MM.1S (cell line): ENCODE data around the gene SLC66A3.

Experiments used
- DNase-seq: peaks from one replicate; pipeline ENCODE4 v3.0.0-alpha.2; 2015
- H2AFZ ChIP-seq: fragments of 300-600 bp; sonication (generic); 2 replicates; pipeline ENCODE4 v1.6.0; 2016; ENCODE audit warnings: antibody characterized with exemption, low read length
- H3F3A ChIP-seq: fragments of 300-600 bp; sonication (generic); 2 replicates; pipeline ENCODE4 v1.6.1; 2016; ENCODE audit warnings: mild to moderate bottlenecking, antibody characterized with exemption, low read length, moderate library complexity, mixed read lengths; ENCODE audit not compliant: insufficient read depth
- H3K27ac ChIP-seq: fragments of 300-600 bp; sonication (generic); 2 replicates; pipeline ENCODE4 v1.5.1; 2016; ENCODE audit warnings: mild to moderate bottlenecking, low read length
- H3K27me3 ChIP-seq: fragments of 300-600 bp; sonication (generic); replicated peaks from 2 replicates; pipeline ENCODE4 v1.6.0; 2016; ENCODE audit warnings: low read length; ENCODE audit not compliant: insufficient read depth
- H3K36me3 ChIP-seq: fragments of 300-600 bp; sonication (generic); replicated peaks from 2 replicates; pipeline ENCODE4 v1.6.1; 2016; ENCODE audit warnings: mild to moderate bottlenecking, low read length, mixed read lengths; ENCODE audit not compliant: insufficient read depth
- H3K4me1 ChIP-seq: fragments of 300-600 bp; sonication (generic); 2 replicates; pipeline ENCODE4 v1.6.1; 2016; ENCODE audit warnings: low read length, mixed read lengths
- H3K4me2 ChIP-seq: fragments of 300-600 bp; sonication (generic); 2 replicates; pipeline ENCODE4 v1.6.0; 2016; ENCODE audit warnings: low read depth, low read length
- H3K4me3 ChIP-seq: fragments of 300-600 bp; sonication (generic); 2 replicates; pipeline ENCODE4 v1.5.1; 2016; ENCODE audit warnings: low read length, mixed read lengths
- H3K79me2 ChIP-seq: fragments of 300-600 bp; sonication (generic); 2 replicates; pipeline ENCODE4 v1.6.1; 2016; ENCODE audit warnings: mixed run types, low read length, mixed read lengths
- H3K9ac ChIP-seq: fragments of 300-600 bp; sonication (generic); 2 replicates; pipeline ENCODE4 v1.6.1; 2016; ENCODE audit warnings: low read length, mixed read lengths
- H3K9me2 ChIP-seq: fragments of 300-600 bp; sonication (generic); replicated peaks from 2 replicates; pipeline ENCODE4 v1.6.1; 2016; ENCODE audit warnings: mild to moderate bottlenecking, low read length, mixed read lengths; ENCODE audit not compliant: insufficient read depth
- H3K9me3 ChIP-seq: fragments of 300-600 bp; sonication (generic); replicated peaks from 2 replicates; pipeline ENCODE4 v1.6.1; 2016; ENCODE audit warnings: mild to moderate bottlenecking, low read length, mixed read lengths; ENCODE audit not compliant: insufficient read depth
- H4K20me1 ChIP-seq: fragments of 300-600 bp; sonication (generic); 2 replicates; pipeline ENCODE4 v1.6.1; 2016; ENCODE audit warnings: mild to moderate bottlenecking, low read length, moderate library complexity, mixed read lengths; ENCODE audit not compliant: insufficient read depth
- CTCF ChIP-seq: fragments of 300-600 bp; sonication (generic); IDR thresholded peaks from 2 replicates; pipeline ENCODE4 v1.5.1; 2016; ENCODE audit warnings: antibody characterized with exemption, low read length, mixed read lengths
- EZH2 ChIP-seq: fragments of 300-600 bp; sonication (generic); optimal IDR thresholded peaks from 2 replicates; pipeline ENCODE3; 2017; ENCODE audit warnings: low read depth, mild to moderate bottlenecking, antibody characterized with exemption, low read length, mixed read lengths
- EZH2phosphoT487 ChIP-seq: fragments of 300-600 bp; sonication (generic); IDR thresholded peaks from 2 replicates; pipeline ENCODE4 v1.6.1; 2018; ENCODE audit warnings: antibody characterized with exemption, low read length

Gene SLC66A3

GRCh38 chr2:11117776-11118175, 37.5 kb upstream of the SLC66A3 start:
- DNase-seq, result no peak
- no peak overlapping the region for H3K27ac ChIP-seq
- TF ChIP-seq EZH2 (no peak), EZH2phosphoT487 (no peak), CTCF (no peak)
- no peaks in the 10 kb centered on the region for H4K20me1 ChIP-seq
- no peaks in the 10 kb centered on the region for H3K36me3 ChIP-seq
- H3K9ac ChIP-seq, result no peak overlapping the region
- H3K79me2 ChIP-seq, result no peaks in the 10 kb centered on the region
- no peak overlapping the region for H3K4me3 ChIP-seq
- H3K27me3 ChIP-seq, result no peaks in the 10 kb centered on the region
- H2AFZ ChIP-seq, result no peak overlapping the region
- no peaks in the 10 kb centered on the region for H3F3A ChIP-seq
- H3K9me3 ChIP-seq, result no peaks in the 10 kb centered on the region
- H3K9me2 ChIP-seq, result no peaks in the 10 kb centered on the region
- H3K4me1 ChIP-seq, result 0 out of 2 replicates have a peak, but pooled peaks cover 5% of the 10 kb centered on the region
- H3K4me2 ChIP-seq, result no peak overlapping the region

- Histone ChIP-seq H3K27me3 (no peaks in the 10 kb centered on the region), H3K4me1 (0 out of 2 replicates have a peak, but pooled peaks cover 5% of the 10 kb centered on the region), H3K27ac (no peak overlapping the region), H3K9me3 (no peaks in the 10 kb centered on the region), H3K36me3 (no peaks in the 10 kb centered on the region), H2AFZ (no peak overlapping the region), H3K4me2 (no peak overlapping the region), H3K9me2 (no peaks in the 10 kb centered on the region), H4K20me1 (no peaks in the 10 kb centered on the region), H3K9ac (no peak overlapping the region), H3K4me3 (no peak overlapping the region), H3K79me2 (no peaks in the 10 kb centered on the region), H3F3A (no peaks in the 10 kb centered on the region)
- TF ChIP-seq EZH2, result no peak
- no peak for TF ChIP-seq CTCF
- no peak for TF ChIP-seq EZH2phosphoT487
- DNase-seq, result no peak
Observed at GRCh38 chr2:11118761-11119160, 36.5 kb upstream of the SLC66A3 start.

DNA sequence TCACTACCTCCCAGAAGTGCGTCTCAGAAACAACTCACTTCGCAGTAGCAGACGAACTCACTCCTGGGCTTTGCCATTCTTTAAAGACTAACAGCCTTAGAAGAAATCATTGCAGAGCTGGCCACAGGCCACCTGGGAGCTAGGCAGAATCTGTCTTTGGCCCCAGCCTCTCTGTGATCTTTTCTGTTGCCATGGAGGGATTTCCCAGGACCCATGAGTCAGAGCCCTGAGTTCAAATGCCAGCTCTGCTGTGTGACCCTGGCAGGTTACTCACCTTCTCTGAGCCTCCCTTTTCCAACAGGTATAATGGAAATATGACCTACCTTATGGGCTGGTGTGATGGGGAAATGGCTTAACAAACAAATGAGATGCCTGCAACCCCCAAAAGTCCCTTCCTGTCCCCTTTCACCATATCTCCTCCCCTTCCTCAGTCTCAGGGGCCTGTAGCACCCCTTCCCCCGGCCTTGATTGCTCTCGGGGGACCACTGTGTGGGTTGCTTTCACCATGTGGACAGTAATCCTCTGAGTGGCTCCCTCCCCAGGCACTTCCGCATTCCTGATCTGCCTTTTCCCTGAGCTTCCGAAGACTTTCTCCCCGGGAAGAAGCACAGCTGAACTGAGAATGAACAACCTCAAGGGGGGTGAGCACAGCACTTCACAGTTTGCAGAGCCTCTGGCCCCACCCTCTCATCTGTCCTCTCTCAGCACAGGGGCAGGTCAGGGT, 34.0 kb upstream of the SLC66A3 start:
- Histone ChIP-seq H3K4me3 (no peak overlapping the region), H3K9me2 (no peaks in the 10 kb centered on the region), H3K4me1 (0 out of 2 replicates have a peak, but pooled peaks cover 10% of the 10 kb centered on the region), H2AFZ (no peak overlapping the region), H3K9me3 (no peaks in the 10 kb centered on the region), H3K79me2 (no peaks in the 10 kb centered on the region), H3K27ac (no peak overlapping the region), H3K27me3 (0 out of 2 replicates have a peak, but pooled peaks cover 5% of the 10 kb centered on the region), H3K4me2 (no peak overlapping the region), H3F3A (no peaks in the 10 kb centered on the region), H4K20me1 (no peaks in the 10 kb centered on the region), H3K9ac (no peak overlapping the region), H3K36me3 (no peaks in the 10 kb centered on the region)
- TF ChIP-seq EZH2 (no peak), CTCF (no peak), EZH2phosphoT487 (no peak)
- DNase-seq, result no peak
